ENCODE results near the gene USP14. TPM values are rescaled to one million over a fixed set of nuclear protein-coding genes. Genes with fewer than 3 reads are reported as not detected.

The USP14 gene
- total and polyA plus RNA-seq, 7 donors = 11.4 to 40.7 (median 27.8) TPM

GRCh38 chr18:199214-199613, 40.9 kb downstream of the USP14 start:
- H3K4me3 ChIP-seq = no peak overlapping the region
- no peak overlapping the region for H3K27ac ChIP-seq
- no peaks in the 10 kb centered on the region for H3K27me3 ChIP-seq
- H3K4me1 ChIP-seq = no peaks in the 10 kb centered on the region
- 94 to 96% methylated on average over 3 of the region's 3 CpGs for WGBS, 2 donors
- intact Hi-C loops (cut with DNase I) = no loop called here
- H3K36me3 ChIP-seq = peaks cover 5 to 85% (median 23%) of the 10 kb centered on the region in 4 donors
- DNase-seq = no peak
- no peak for TF ChIP-seq CTCF (IDR thresholded peaks at IDR 0.05)
- no peak for TF ChIP-seq POLR2A (IDR thresholded peaks at IDR 0.05)
- TF ChIP-seq POLR2AphosphoS5 (IDR thresholded peaks at IDR 0.05) = no peak
- TF ChIP-seq EP300 (IDR thresholded peaks at IDR 0.05) = no peak
- no peaks in the 10 kb centered on the region for H3K9me3 ChIP-seq

- intact Hi-C loops (cut with DNase I) = no loop called here
- TF ChIP-seq POLR2A (IDR thresholded peaks at IDR 0.05) = no peak
- TF ChIP-seq EP300 (IDR thresholded peaks at IDR 0.05) = no peak
- no peak for TF ChIP-seq CTCF (IDR thresholded peaks at IDR 0.05)
- TF ChIP-seq POLR2AphosphoS5 (IDR thresholded peaks at IDR 0.05) = no peak
- no peaks in the 10 kb centered on the region for H3K27me3 ChIP-seq
- H3K9me3 ChIP-seq = no peaks in the 10 kb centered on the region
- no peaks in the 10 kb centered on the region for H3K4me1 ChIP-seq
- WGBS, 2 donors = 97 to 98% methylated on average over 2 of the region's 2 CpGs
- no peak for DNase-seq
- H3K36me3 ChIP-seq = peaks cover 8 to 91% (median 28%) of the 10 kb centered on the region in 4 donors
- no peak overlapping the region for H3K27ac ChIP-seq
- H3K4me3 ChIP-seq = no peak overlapping the region
These were observed 41.4 kb downstream of the USP14 start for GRCh38 chr18:199768-200167.

- Histone ChIP-seq H3K36me3 (peaks cover 17 to 83% (median 29%) of the 10 kb centered on the region in 4 donors), H3K9me3 (no peaks in the 10 kb centered on the region), H3K27ac (no peak overlapping the region), H3K4me3 (no peak overlapping the region), H3K27me3 (no peaks in the 10 kb centered on the region), H3K4me1 (no peaks in the 10 kb centered on the region)
- 83 to 94% methylated on average over 1 of the region's 1 CpG for WGBS, 2 donors
- intact Hi-C loops (cut with DNase I) = no loop called here
- DNase-seq = no peak
- TF ChIP-seq POLR2AphosphoS5 (IDR thresholded peaks at IDR 0.05) (no peak), POLR2A (IDR thresholded peaks at IDR 0.05) (no peak), EP300 (IDR thresholded peaks at IDR 0.05) (no peak)
These were observed 51.7 kb downstream of the USP14 start for GRCh38 chr18:210075-210474.

- Histone ChIP-seq H3K4me3 (no peak overlapping the region), H3K9me3 (no peaks in the 10 kb centered on the region), H3K4me1 (no peaks in the 10 kb centered on the region), H3K36me3 (peaks cover 10 to 83% (median 26%) of the 10 kb centered on the region in 4 donors), H3K27me3 (no peaks in the 10 kb centered on the region), H3K27ac (no peak overlapping the region)
- WGBS, 2 donors = 93 to 94% methylated on average over 4 of the region's 4 CpGs
- intact Hi-C loops (cut with DNase I) = no loop called here
- DNase-seq = no peak
- TF ChIP-seq POLR2A (IDR thresholded peaks at IDR 0.05) (no peak), CTCF (IDR thresholded peaks at IDR 0.05) (no peak), EP300 (IDR thresholded peaks at IDR 0.05) (no peak)
These were observed 52.4 kb downstream of the USP14 start for GRCh38 chr18:210733-211132.

GRCh38 chr18:211582-211981, 53.2 kb downstream of the USP14 start:
- Histone ChIP-seq H3K4me3 (no peak overlapping the region), H3K27me3 (no peaks in the 10 kb centered on the region), H3K4me1 (no peaks in the 10 kb centered on the region), H3K27ac (no peak overlapping the region), H3K9me3 (no peaks in the 10 kb centered on the region), H3K36me3 (peaks cover 7 to 83% (median 22%) of the 10 kb centered on the region in 4 donors)
- DNase-seq = no peak
- intact Hi-C loops (cut with DNase I) = no loop called here
- TF ChIP-seq EP300 (IDR thresholded peaks at IDR 0.05) = no peak
- no peak for TF ChIP-seq CTCF (IDR thresholded peaks at IDR 0.05)
- no peak for TF ChIP-seq POLR2A (IDR thresholded peaks at IDR 0.05)
- TF ChIP-seq POLR2AphosphoS5 (IDR thresholded peaks at IDR 0.05) = no peak
